ENCODE data around the gene DNAJC3.
"Not testable (repeated sequence)": the region's sequence is repeated elsewhere in the genome, so short reads cannot be mapped to it uniquely, and the experiment has no call there.

DNAJC3 gene

GRCh38 chr13:95660981-95661581, 15.9 kb upstream of the DNAJC3 start:
- Histone ChIP-seq H3K79me2 (ENCODE audit: control insufficient read depth, low read length) (no peaks in the 10 kb centered on the region), H3K4me3 (ENCODE audit: low read length) (no peak overlapping the region), H3F3A (ENCODE audit: control insufficient read depth, insufficient read depth) (no peaks in the 10 kb centered on the region), H4K20me1 (ENCODE audit: control insufficient read depth, insufficient read depth, low read depth, low read length) (no peaks in the 10 kb centered on the region), H3K4me1 (ENCODE audit: control insufficient read depth, low read length) (no peaks in the 10 kb centered on the region), H3K4me2 (ENCODE audit: low read length) (no peak overlapping the region), H3K36me3 (ENCODE audit: control insufficient read depth, low read length) (no peaks in the 10 kb centered on the region), H3K9me3 (ENCODE audit: control insufficient read depth, insufficient read depth, low read length) (no peaks in the 10 kb centered on the region; the same call in 1 of the 2 replicates), H3K9me2 (replicated peaks; ENCODE audit: control insufficient read depth, low read length) (no peaks in the 10 kb centered on the region), H3K27ac (ENCODE audit: low read depth, low read length) (no peak overlapping the region), H3K27me3 (ENCODE audit: control insufficient read depth, low read length) (0 out of 2 replicates have a peak, but pooled peaks cover 2% of the 10 kb centered on the region)
- no peak for TF ChIP-seq EZH2phosphoT487 (IDR thresholded peaks at IDR 0.05; ENCODE audit: borderline replicate concordance, low read length)
- TF ChIP-seq, protein P1, sequence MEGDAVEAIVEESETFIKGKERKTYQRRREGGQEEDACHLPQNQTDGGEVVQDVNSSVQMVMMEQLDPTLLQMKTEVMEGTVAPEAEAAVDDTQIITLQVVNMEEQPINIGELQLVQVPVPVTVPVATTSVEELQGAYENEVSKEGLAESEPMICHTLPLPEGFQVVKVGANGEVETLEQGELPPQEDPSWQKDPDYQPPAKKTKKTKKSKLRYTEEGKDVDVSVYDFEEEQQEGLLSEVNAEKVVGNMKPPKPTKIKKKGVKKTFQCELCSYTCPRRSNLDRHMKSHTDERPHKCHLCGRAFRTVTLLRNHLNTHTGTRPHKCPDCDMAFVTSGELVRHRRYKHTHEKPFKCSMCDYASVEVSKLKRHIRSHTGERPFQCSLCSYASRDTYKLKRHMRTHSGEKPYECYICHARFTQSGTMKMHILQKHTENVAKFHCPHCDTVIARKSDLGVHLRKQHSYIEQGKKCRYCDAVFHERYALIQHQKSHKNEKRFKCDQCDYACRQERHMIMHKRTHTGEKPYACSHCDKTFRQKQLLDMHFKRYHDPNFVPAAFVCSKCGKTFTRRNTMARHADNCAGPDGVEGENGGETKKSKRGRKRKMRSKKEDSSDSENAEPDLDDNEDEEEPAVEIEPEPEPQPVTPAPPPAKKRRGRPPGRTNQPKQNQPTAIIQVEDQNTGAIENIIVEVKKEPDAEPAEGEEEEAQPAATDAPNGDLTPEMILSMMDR (IDR thresholded peaks at IDR 0.05; ENCODE audit: low read depth, low read length, poor library complexity, severe bottlenecking) = peak; percentile 60

- H4K20me1 ChIP-seq (ENCODE audit: control insufficient read depth, insufficient read depth, low read depth, low read length); H3K4me3 ChIP-seq (ENCODE audit: low read length); H3K27ac ChIP-seq (ENCODE audit: low read depth, low read length); H3K36me3 ChIP-seq (ENCODE audit: control insufficient read depth, low read length); H3F3A ChIP-seq (ENCODE audit: control insufficient read depth, insufficient read depth); H3K4me2 ChIP-seq (ENCODE audit: low read length); H3K27me3 ChIP-seq (ENCODE audit: control insufficient read depth, low read length); H3K4me1 ChIP-seq (ENCODE audit: control insufficient read depth, low read length); H3K9me2 ChIP-seq (replicated peaks; ENCODE audit: control insufficient read depth, low read length); H3K79me2 ChIP-seq (ENCODE audit: control insufficient read depth, low read length): not testable (repeated sequence)
- H3K9me3 ChIP-seq (ENCODE audit: control insufficient read depth, insufficient read depth, low read length) = peaks cover 22% of the 10 kb centered on the region
Observed at GRCh38 chr13:95667235-95667634, 9.7 kb upstream of the DNAJC3 start.

GRCh38 chr13:95671597-95671996, 5.3 kb upstream of the DNAJC3 start:
- H3K9me2 ChIP-seq (replicated peaks; ENCODE audit: control insufficient read depth, low read length) = no peaks in the 10 kb centered on the region
- no peak overlapping the region for H3K4me2 ChIP-seq (ENCODE audit: low read length)
- peaks cover 22% of the 10 kb centered on the region for H3K9me3 ChIP-seq (ENCODE audit: control insufficient read depth, insufficient read depth, low read length)

More at GRCh38 chr13:95671597-95671996, 5.3 kb upstream of the DNAJC3 start:
- Histone ChIP-seq H3K79me2 (ENCODE audit: control insufficient read depth, low read length) (peaks cover 21% of the 10 kb centered on the region), H3K4me3 (ENCODE audit: low read length) (no peak overlapping the region), H3K27ac (ENCODE audit: low read depth, low read length) (no peak overlapping the region), H3K36me3 (ENCODE audit: control insufficient read depth, low read length) (peaks cover 14% of the 10 kb centered on the region), H4K20me1 (ENCODE audit: control insufficient read depth, insufficient read depth, low read depth, low read length) (no peaks in the 10 kb centered on the region), H3K27me3 (ENCODE audit: control insufficient read depth, low read length) (no peaks in the 10 kb centered on the region), H3F3A (ENCODE audit: control insufficient read depth, insufficient read depth) (no peaks in the 10 kb centered on the region; the same call in 1 of the 2 replicates), H3K4me1 (ENCODE audit: control insufficient read depth, low read length) (peaks cover 18% of the 10 kb centered on the region)
- TF ChIP-seq, protein P1 (IDR thresholded peaks at IDR 0.05; ENCODE audit: low read depth, low read length, poor library complexity, severe bottlenecking) = no peak
- no peak for TF ChIP-seq EZH2phosphoT487 (IDR thresholded peaks at IDR 0.05; ENCODE audit: borderline replicate concordance, low read length)

All from DOHH2 (cell line).